Stimulated activated effector memory CD8-positive, alpha-beta T cell treated with anti-CD3 and anti-CD28 coated beads, Interleukin-12 subunit alpha, Interleukin-12 subunit beta, amount 100 ng/mL, for 72 hours (primary cell): ENCODE measurements around the gene LEF1.

Experiments
- ATAC-seq: fragments of 150-1000 bp; cut with Tn5 transposase; 2 replicates; pipeline ENCODE4 v1.10.0; 2021
- DNase-seq, 2 donors: peaks; one replicate each; pipeline ENCODE4 v3.0.0; 2021 to 2022; ENCODE audit warnings: low spot score in 2 of 2
- H3K27ac Mint-ChIP-seq: one replicate; pipeline ENCODE4 v1.8.0; 2022; ENCODE audit warnings: mild to moderate bottlenecking, mixed read lengths
- H3K36me3 Mint-ChIP-seq: one replicate; pipeline ENCODE4 v1.8.0; 2022; ENCODE audit warnings: mild to moderate bottlenecking, mixed read lengths
- H3K4me1 Mint-ChIP-seq: one replicate; pipeline ENCODE4 v1.8.0; 2022; ENCODE audit warnings: mixed read lengths
- H3K4me3 Mint-ChIP-seq: one replicate; pipeline ENCODE4 v1.8.0; 2022; ENCODE audit warnings: mild to moderate bottlenecking, mixed read lengths
- H3K9me3 Mint-ChIP-seq: one replicate; pipeline ENCODE4 v1.8.0; 2022; ENCODE audit warnings: mixed read lengths

Gene LEF1

GRCh38 chr4:108115168-108115526 is 53.6 kb downstream of the LEF1 start:
- Mint-ChIP-seq H3K27ac (peak overlapping the region; percentile 77), H3K4me1 (peaks cover 63% of the 10 kb centered on the region), H3K9me3 (no peaks in the 10 kb centered on the region), H3K36me3 (no peaks in the 10 kb centered on the region), H3K4me3 (no peak overlapping the region)
- DNase-seq (no peak), ATAC-seq (no peak)

- Mint-ChIP-seq H3K4me3 (no peak overlapping the region), H3K36me3 (no peaks in the 10 kb centered on the region), H3K4me1 (peaks cover 68% of the 10 kb centered on the region), H3K27ac (no peak overlapping the region), H3K9me3 (no peaks in the 10 kb centered on the region)
- DNase-seq (no peak), ATAC-seq (no peak)
These were observed 54.2 kb downstream of the LEF1 start for GRCh38 chr4:108114503-108114902.

- Mint-ChIP-seq H3K36me3 (no peaks in the 10 kb centered on the region), H3K4me1 (peaks cover 63% of the 10 kb centered on the region), H3K4me3 (peak overlapping the region; percentile 5), H3K9me3 (no peaks in the 10 kb centered on the region), H3K27ac (peak overlapping the region; percentile 21)
- DNase-seq, result no peak
- peak; percentile 41 for ATAC-seq
These were observed 55.5 kb downstream of the LEF1 start for GRCh38 chr4:108113229-108113628.

- ATAC-seq, result no peak
- Mint-ChIP-seq H3K4me3 (no peak overlapping the region), H3K27ac (no peak overlapping the region)
These were observed 57.0 kb downstream of the LEF1 start for GRCh38 chr4:108111781-108112180.

GRCh38 chr4:108110450-108110849 is 58.3 kb downstream of the LEF1 start:
- peaks cover 60% of the 10 kb centered on the region for H3K4me1 Mint-ChIP-seq
- DNase-seq, result no peak
- no peak for ATAC-seq
- no peak overlapping the region for H3K4me3 Mint-ChIP-seq
- no peaks in the 10 kb centered on the region for H3K36me3 Mint-ChIP-seq
- H3K9me3 Mint-ChIP-seq, result no peaks in the 10 kb centered on the region
- no peak overlapping the region for H3K27ac Mint-ChIP-seq

More at GRCh38 chr4:108111781-108112180, 57.0 kb downstream of the LEF1 start:
- H3K4me1 Mint-ChIP-seq, result peaks cover 65% of the 10 kb centered on the region
- H3K36me3 Mint-ChIP-seq, result no peaks in the 10 kb centered on the region
- H3K9me3 Mint-ChIP-seq, result no peaks in the 10 kb centered on the region
- no peak for DNase-seq

GRCh38 chr4:108109997-108110416 is 58.7 kb downstream of the LEF1 start:
- no peaks in the 10 kb centered on the region for H3K36me3 Mint-ChIP-seq
- DNase-seq (no peak), ATAC-seq (no peak)
- no peak overlapping the region for H3K4me3 Mint-ChIP-seq
- peaks cover 56% of the 10 kb centered on the region for H3K4me1 Mint-ChIP-seq
- H3K9me3 Mint-ChIP-seq, result no peaks in the 10 kb centered on the region
- H3K27ac Mint-ChIP-seq, result no peak overlapping the region

GRCh38 chr4:108109111-108109510 is 59.6 kb downstream of the LEF1 start:
- DNase-seq (no peak), ATAC-seq (no peak)
- Mint-ChIP-seq H3K36me3 (no peaks in the 10 kb centered on the region), H3K4me1 (peaks cover 49% of the 10 kb centered on the region), H3K9me3 (no peaks in the 10 kb centered on the region), H3K4me3 (no peak overlapping the region), H3K27ac (no peak overlapping the region)

GRCh38 chr4:108107729-108108382 is 60.9 kb downstream of the LEF1 start:
- Mint-ChIP-seq H3K27ac (no peak overlapping the region), H3K4me3 (peak overlapping the region; percentile 7), H3K9me3 (no peaks in the 10 kb centered on the region), H3K36me3 (no peaks in the 10 kb centered on the region), H3K4me1 (peaks cover 40% of the 10 kb centered on the region)
- ATAC-seq (peak; percentile 89), DNase-seq (no peak)

GRCh38 chr4:108107101-108107500 is 61.6 kb downstream of the LEF1 start:
- H3K36me3 Mint-ChIP-seq, result no peaks in the 10 kb centered on the region
- no peaks in the 10 kb centered on the region for H3K9me3 Mint-ChIP-seq
- H3K4me1 Mint-ChIP-seq, result peaks cover 37% of the 10 kb centered on the region
- ATAC-seq (no peak), DNase-seq (no peak)
- H3K4me3 Mint-ChIP-seq, result no peak overlapping the region
- no peak overlapping the region for H3K27ac Mint-ChIP-seq

GRCh38 chr4:108106186-108106585 is 62.5 kb downstream of the LEF1 start:
- Mint-ChIP-seq H3K9me3 (no peaks in the 10 kb centered on the region), H3K4me3 (no peak overlapping the region), H3K36me3 (no peaks in the 10 kb centered on the region), H3K4me1 (peaks cover 35% of the 10 kb centered on the region), H3K27ac (no peak overlapping the region)
- ATAC-seq (no peak), DNase-seq (no peak)

- H3K4me3 Mint-ChIP-seq, result no peak overlapping the region
- H3K4me1 Mint-ChIP-seq, result peaks cover 18% of the 10 kb centered on the region
- ATAC-seq (no peak), DNase-seq (no peak)
- no peak overlapping the region for H3K27ac Mint-ChIP-seq
- H3K9me3 Mint-ChIP-seq, result no peaks in the 10 kb centered on the region
- no peaks in the 10 kb centered on the region for H3K36me3 Mint-ChIP-seq
These were observed 65.5 kb downstream of the LEF1 start for GRCh38 chr4:108103099-108103862.

- Mint-ChIP-seq H3K4me3 (no peak overlapping the region), H3K27ac (no peak overlapping the region), H3K36me3 (no peaks in the 10 kb centered on the region), H3K9me3 (no peaks in the 10 kb centered on the region), H3K4me1 (no peaks in the 10 kb centered on the region)
- DNase-seq (no peak), ATAC-seq (no peak)
These were observed 67.9 kb downstream of the LEF1 start for GRCh38 chr4:108100827-108101226.

GRCh38 chr4:108099838-108100237 is 68.9 kb downstream of the LEF1 start:
- ATAC-seq, result peak; percentile 66
- Mint-ChIP-seq H3K4me3 (no peak overlapping the region), H3K9me3 (no peaks in the 10 kb centered on the region)

GRCh38 chr4:108097990-108098553 is 70.7 kb downstream of the LEF1 start:
- Mint-ChIP-seq H3K27ac (no peak overlapping the region), H3K4me1 (no peaks in the 10 kb centered on the region), H3K4me3 (no peak overlapping the region), H3K9me3 (no peaks in the 10 kb centered on the region), H3K36me3 (peaks cover 6% of the 10 kb centered on the region)
- ATAC-seq (no peak), DNase-seq (no peak)

More at GRCh38 chr4:108099838-108100237, 68.9 kb downstream of the LEF1 start:
- H3K4me1 Mint-ChIP-seq, result no peaks in the 10 kb centered on the region
- no peak overlapping the region for H3K27ac Mint-ChIP-seq
- DNase-seq, result no peak
- no peaks in the 10 kb centered on the region for H3K36me3 Mint-ChIP-seq

- Mint-ChIP-seq H3K36me3 (peaks cover 6% of the 10 kb centered on the region), H3K9me3 (no peaks in the 10 kb centered on the region), H3K4me3 (no peak overlapping the region), H3K27ac (no peak overlapping the region), H3K4me1 (no peaks in the 10 kb centered on the region)
- DNase-seq (no peak), ATAC-seq (no peak)
These were observed 73.7 kb downstream of the LEF1 start for GRCh38 chr4:108094923-108095482.

- Mint-ChIP-seq H3K4me3 (no peak overlapping the region), H3K4me1 (no peaks in the 10 kb centered on the region), H3K27ac (no peak overlapping the region), H3K36me3 (peaks cover 6% of the 10 kb centered on the region), H3K9me3 (no peaks in the 10 kb centered on the region)
- ATAC-seq (no peak), DNase-seq (no peak)
These were observed 74.6 kb downstream of the LEF1 start for GRCh38 chr4:108094131-108094530.
